Astrocyte of the spinal cord (primary cell): Measurements from ENCODE around the gene B4GALNT1.
A peak's percentile ranks its signal among the peaks of the same experiment; 100 is the strongest.

ENCODE experiments used
- DNase-seq: peaks from one replicate; pipeline ENCODE4 v3.0.0; 2011; ENCODE audit warnings: low read depth, low spot score
- H3K4me3 ChIP-seq: 2 replicates; pipeline ENCODE4 v1.5.1; 2011; ENCODE audit warnings: low read depth, mild to moderate bottlenecking, low read length, moderate library complexity
- in situ Hi-C: cut with HindIII; loops from 2 replicates; pipeline ENCODE4 v1.10.0; 2017; ENCODE audit warnings: low sequenced_read_pairs
- TF ChIP-seq, protein P1 (sequence below): IDR thresholded peaks from 2 replicates; pipeline ENCODE4 v1.5.1; 2012; ENCODE audit warnings: low read depth, mild to moderate bottlenecking, low read length, inconsistent platforms

Gene B4GALNT1

GRCh38 chr12:57631566-57632072, 1.4 kb downstream of the B4GALNT1 start:
- H3K4me3 ChIP-seq: no peak overlapping the region
- in situ Hi-C loops: no loop called here
- TF ChIP-seq, protein P1, sequence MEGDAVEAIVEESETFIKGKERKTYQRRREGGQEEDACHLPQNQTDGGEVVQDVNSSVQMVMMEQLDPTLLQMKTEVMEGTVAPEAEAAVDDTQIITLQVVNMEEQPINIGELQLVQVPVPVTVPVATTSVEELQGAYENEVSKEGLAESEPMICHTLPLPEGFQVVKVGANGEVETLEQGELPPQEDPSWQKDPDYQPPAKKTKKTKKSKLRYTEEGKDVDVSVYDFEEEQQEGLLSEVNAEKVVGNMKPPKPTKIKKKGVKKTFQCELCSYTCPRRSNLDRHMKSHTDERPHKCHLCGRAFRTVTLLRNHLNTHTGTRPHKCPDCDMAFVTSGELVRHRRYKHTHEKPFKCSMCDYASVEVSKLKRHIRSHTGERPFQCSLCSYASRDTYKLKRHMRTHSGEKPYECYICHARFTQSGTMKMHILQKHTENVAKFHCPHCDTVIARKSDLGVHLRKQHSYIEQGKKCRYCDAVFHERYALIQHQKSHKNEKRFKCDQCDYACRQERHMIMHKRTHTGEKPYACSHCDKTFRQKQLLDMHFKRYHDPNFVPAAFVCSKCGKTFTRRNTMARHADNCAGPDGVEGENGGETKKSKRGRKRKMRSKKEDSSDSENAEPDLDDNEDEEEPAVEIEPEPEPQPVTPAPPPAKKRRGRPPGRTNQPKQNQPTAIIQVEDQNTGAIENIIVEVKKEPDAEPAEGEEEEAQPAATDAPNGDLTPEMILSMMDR: no peak
- no peak for DNase-seq

DNA sequence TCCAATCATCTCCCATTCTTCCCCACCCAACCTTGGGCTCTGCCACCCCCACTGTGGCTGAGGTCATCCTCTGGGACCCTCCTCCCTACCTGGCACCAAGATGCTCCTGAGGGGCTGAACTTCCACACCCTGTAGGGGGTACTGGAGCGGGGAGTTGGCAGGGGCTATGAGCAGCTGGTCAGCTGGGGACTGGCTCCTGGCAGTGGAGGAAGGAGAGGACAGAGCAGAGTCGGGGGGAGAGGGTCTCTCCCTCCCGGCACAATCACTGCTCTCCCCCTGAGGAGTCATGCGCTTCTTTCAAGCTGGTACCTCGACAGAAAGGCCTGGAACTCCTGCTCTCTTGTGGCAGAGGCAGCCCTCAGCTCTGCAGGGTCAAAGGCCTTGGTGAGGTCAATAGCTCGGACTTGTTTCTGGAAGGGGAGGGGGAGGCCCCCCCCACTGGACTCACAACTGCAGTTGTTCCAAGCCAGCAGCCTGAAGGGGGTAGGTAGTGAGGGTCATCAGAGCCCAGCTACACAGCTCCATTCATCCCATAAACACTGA, 2.0 kb downstream of the B4GALNT1 start:
- no peak overlapping the region for H3K4me3 ChIP-seq
- in situ Hi-C loops: no loop called here
- DNase-seq: no peak
- TF ChIP-seq, protein P1: no peak

DNA sequence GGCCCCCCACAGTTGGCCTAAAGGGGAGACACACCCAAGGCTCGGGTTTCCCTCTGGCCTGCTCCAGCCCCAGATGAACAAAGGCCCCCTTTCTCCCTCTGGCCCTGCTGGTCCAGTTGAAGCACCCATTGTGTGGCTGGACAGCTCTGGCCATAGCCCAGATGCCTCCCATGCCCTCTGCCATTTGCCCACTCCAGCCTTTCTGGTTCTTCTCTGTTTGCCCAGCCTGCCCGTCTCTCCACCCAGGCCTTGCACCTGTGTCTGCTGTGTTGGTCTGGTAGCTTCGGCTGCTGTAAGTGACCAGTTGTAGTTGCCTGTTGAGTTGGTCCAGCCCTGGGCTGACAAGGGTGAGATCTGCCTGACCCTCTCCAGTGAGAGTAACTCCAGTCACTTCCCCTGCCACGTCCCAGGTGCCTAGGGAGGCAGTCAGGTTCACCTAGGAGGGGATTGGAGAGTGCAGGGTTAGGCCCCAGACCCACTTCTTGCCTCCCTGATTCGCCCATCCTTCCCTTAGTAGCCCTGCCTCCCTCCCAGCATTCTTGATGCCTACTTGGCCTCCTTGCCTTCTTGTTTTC, 3.0 kb downstream of the B4GALNT1 start:
- TF ChIP-seq, protein P1: no peak
- no peak overlapping the region for H3K4me3 ChIP-seq
- in situ Hi-C loops: no loop called here
- no peak for DNase-seq

- H3K4me3 ChIP-seq: no peak overlapping the region
- DNase-seq: no peak
- in situ Hi-C loops: no loop called here
- TF ChIP-seq, protein P1: no peak
Measured at GRCh38 chr12:57628280-57629191, 4.5 kb downstream of the B4GALNT1 start.

GRCh38 chr12:57627501-57628279, 5.3 kb downstream of the B4GALNT1 start:
- H3K4me3 ChIP-seq: no peak overlapping the region
- in situ Hi-C loops: no loop called here
- no peak for DNase-seq
- TF ChIP-seq, protein P1: peak; percentile 15

DNA sequence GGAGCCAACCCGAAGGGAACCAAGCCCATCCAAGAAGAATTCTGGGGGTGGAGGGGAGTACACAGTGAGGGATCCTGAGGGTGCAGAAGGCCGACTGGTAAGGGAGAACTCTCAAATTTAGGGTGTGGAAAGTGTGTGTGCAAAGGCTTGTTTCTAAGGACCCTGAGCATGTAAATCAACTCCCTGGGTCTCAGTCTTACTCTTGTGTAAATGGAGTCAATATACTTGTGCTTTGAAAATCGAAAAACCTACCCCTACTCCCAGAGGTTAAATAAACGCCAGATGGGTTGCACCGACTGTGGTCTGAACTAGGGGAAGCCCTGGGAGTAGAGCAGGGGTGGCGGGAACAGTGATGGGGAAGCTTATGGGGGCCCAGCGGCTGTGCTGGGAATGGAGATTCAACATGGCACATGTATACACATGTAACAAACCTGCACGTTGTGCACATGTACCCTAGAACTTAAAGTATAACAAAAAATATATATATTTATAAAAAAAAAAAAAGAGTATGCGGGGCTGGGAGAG, 6.0 kb downstream of the B4GALNT1 start:
- H3K4me3 ChIP-seq: no peak overlapping the region
- in situ Hi-C loops: no loop called here
- DNase-seq: no peak
- TF ChIP-seq, protein P1: no peak
